ENCODE data around the gene MX1. TPM values are rescaled to one million over a fixed set of nuclear protein-coding genes. Genes with fewer than 3 reads are reported as not detected.

The MX1 gene
- polyA plus RNA-seq, 3 donors, result 42.7 to 73.3 (median 60.5) TPM

GRCh38 chr21:41465176-41465781, 39.2 kb downstream of the MX1 start:
- H3K36me3 Mint-ChIP-seq, result no peaks in the 10 kb centered on the region

GRCh38 chr21:41466024-41466820, 40.2 kb downstream of the MX1 start:
- intact Hi-C loops (cut with micrococcal nuclease), result no loop called here
- Histone ChIP-seq H3K4me3 (replicated peaks in 1 of 3; ENCODE audit: low read depth in 2 of 3, low read length in 3 of 3) (no peak overlapping the region), H3K27ac (ENCODE audit: low read depth in 1 of 2, low read length in 2 of 2) (no peak overlapping the region), H3K79me2 (ENCODE audit: insufficient read depth, low read length) (no peaks in the 10 kb centered on the region), H3K4me2 (replicated peaks; ENCODE audit: extremely low read depth, low read length, poor library complexity, severe bottlenecking) (no peak overlapping the region), H3K9ac (ENCODE audit: insufficient read depth, low read length, poor library complexity, severe bottlenecking) (no peak overlapping the region), H3K4me1 (ENCODE audit: control insufficient read depth in 1 of 2, insufficient read depth in 2 of 2, low read length in 2 of 2) (no peaks in the 10 kb centered on the region), H3K9me3 (replicated peaks in 1 of 2; ENCODE audit: control insufficient read depth in 1 of 2, insufficient read depth in 1 of 2, low read length in 2 of 2) (no peaks in the 10 kb centered on the region), H2AFZ (ENCODE audit: insufficient read depth, low read depth, low read length, poor library complexity, severe bottlenecking) (no peak overlapping the region), H3K27me3 (ENCODE audit: control insufficient read depth in 2 of 2, insufficient read depth in 2 of 2, low read length in 2 of 2) (no peaks in the 10 kb centered on the region), H4K20me1 (ENCODE audit: insufficient read depth, low read length) (no peaks in the 10 kb centered on the region), H3K36me3 (replicated peaks in 1 of 2; ENCODE audit: control insufficient read depth in 1 of 2, insufficient read depth in 2 of 2, low read length in 2 of 2) (no peaks in the 10 kb centered on the region)
- no peak overlapping the region for H3K27ac Mint-ChIP-seq
- H3K9me3 Mint-ChIP-seq, result peaks cover 2 to 15% (median 5%) of the 10 kb centered on the region in 7 donors
- TF ChIP-seq CTCF (IDR thresholded peaks at IDR 0.05), result no peak
- no peaks in the 10 kb centered on the region for H3K4me1 Mint-ChIP-seq
- no peaks in the 10 kb centered on the region for H3K36me3 Mint-ChIP-seq
- H3K27me3 Mint-ChIP-seq (ENCODE audit: low read depth in 3 of 3), result peaks cover 11 to 19% (median 11%) of the 10 kb centered on the region in 3 donors
- DNase-seq, result no peak
- H3K4me3 Mint-ChIP-seq, result no peak overlapping the region
- WGBS (ENCODE audit: insufficient coverage), result 91% methylated on average over 17 of the region's 23 CpGs

More at GRCh38 chr21:41465176-41465781, 39.2 kb downstream of the MX1 start:
- Histone ChIP-seq H3K79me2 (ENCODE audit: insufficient read depth, low read length) (no peaks in the 10 kb centered on the region), H3K9me3 (replicated peaks in 1 of 2; ENCODE audit: control insufficient read depth in 1 of 2, insufficient read depth in 1 of 2, low read length in 2 of 2) (no peaks in the 10 kb centered on the region), H4K20me1 (ENCODE audit: insufficient read depth, low read length) (no peaks in the 10 kb centered on the region), H3K27me3 (ENCODE audit: control insufficient read depth in 2 of 2, insufficient read depth in 2 of 2, low read length in 2 of 2) (no peaks in the 10 kb centered on the region), H2AFZ (ENCODE audit: insufficient read depth, low read depth, low read length, poor library complexity, severe bottlenecking) (no peak overlapping the region), H3K27ac (ENCODE audit: low read depth in 1 of 2, low read length in 2 of 2) (no peak overlapping the region), H3K36me3 (replicated peaks in 1 of 2; ENCODE audit: control insufficient read depth in 1 of 2, insufficient read depth in 2 of 2, low read length in 2 of 2) (no peaks in the 10 kb centered on the region), H3K4me2 (replicated peaks; ENCODE audit: extremely low read depth, low read length, poor library complexity, severe bottlenecking) (no peak overlapping the region), H3K4me1 (ENCODE audit: control insufficient read depth in 1 of 2, insufficient read depth in 2 of 2, low read length in 2 of 2) (no peaks in the 10 kb centered on the region), H3K9ac (ENCODE audit: insufficient read depth, low read length, poor library complexity, severe bottlenecking) (no peak overlapping the region), H3K4me3 (replicated peaks in 1 of 3; ENCODE audit: low read depth in 2 of 3, low read length in 3 of 3) (no peak overlapping the region)
- TF ChIP-seq CTCF (IDR thresholded peaks at IDR 0.05), result no peak
- Mint-ChIP-seq H3K4me1 (peaks cover 2% of the 10 kb centered on the region), H3K4me3 (no peak overlapping the region), H3K27ac (no peak overlapping the region), H3K27me3 (ENCODE audit: low read depth in 3 of 3) (peaks cover 8 to 16% (median 11%) of the 10 kb centered on the region in 3 donors), H3K9me3 (peaks cover 2 to 15% (median 5%) of the 10 kb centered on the region in 7 donors)
- DNase-seq, result no peak
- intact Hi-C loops (cut with micrococcal nuclease), result no loop called here
- WGBS (ENCODE audit: insufficient coverage), result 100% methylated on average over 1 of the region's 4 CpGs
